ENCODE measurements around the gene TUBGCP6.

DNA sequence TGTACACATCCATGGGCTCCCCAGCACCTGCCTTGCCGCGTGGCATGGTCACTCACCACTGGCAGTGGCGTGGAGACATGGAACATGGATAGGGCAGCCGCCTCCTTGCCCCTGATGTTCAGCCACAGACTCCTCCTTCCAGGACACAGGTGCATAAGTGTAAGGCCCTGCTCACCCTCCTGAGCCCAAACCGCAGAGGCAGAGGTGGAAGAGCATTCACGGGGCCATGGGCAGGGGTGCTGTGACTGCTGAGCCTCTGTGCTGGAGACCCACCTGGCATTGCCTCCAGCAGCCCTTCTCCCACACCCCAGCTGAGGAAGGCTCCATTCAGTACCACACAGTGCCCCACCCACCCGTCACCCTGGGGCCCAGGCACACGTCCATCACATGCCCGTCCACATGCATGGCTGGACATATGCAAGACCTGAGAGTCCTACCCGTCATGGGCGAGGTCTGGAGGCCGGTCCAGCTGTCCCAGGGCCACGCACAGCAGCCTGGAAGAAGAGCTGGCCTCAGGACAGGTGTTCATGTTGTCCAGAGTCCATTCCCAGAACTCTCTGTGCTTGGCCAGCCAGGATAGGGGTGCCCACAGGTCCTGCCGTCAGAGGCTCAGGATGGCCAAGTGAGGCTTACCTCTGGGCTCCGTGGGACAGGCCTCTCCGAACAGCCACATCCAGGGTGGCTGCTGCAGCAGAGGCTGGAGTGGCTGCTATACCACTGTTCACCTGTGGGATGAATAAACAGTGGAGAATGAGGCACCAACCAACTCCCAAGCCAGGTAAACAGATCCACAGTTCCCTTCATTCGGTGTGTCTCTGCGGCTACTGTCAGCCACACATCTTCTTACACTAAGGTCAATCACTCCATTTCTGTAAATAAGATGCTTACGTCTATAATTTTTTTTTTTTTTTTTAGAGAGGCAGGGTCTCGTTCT, 1.7 kb upstream of the TUBGCP6 start:
- TF ChIP-seq CTCF (IDR thresholded peaks at IDR 0.05) (peak in 1 of 4 donors; percentile 5), POLR2A (IDR thresholded peaks at IDR 0.05) (no peak)
